Testis (tissue), 2 donors: ENCODE data around the gene OOSP4B.
"Not testable (repeated sequence)": the region's sequence is repeated elsewhere in the genome, so short reads cannot be mapped to it uniquely, and the experiment has no call there.

Experiments used
- CTCF ChIP-seq, 3 experiments: fragments of 450-650 bp in 2 of 3; fragments of 200-600 bp in 1 of 3; sonication (generic) in 1 of 3; IDR thresholded peaks; one replicate each; pipeline ENCODE4 v1.5.1; 2016 to 2019; ENCODE audit warnings: antibody characterized with exemption in 3 of 3, mild to moderate bottlenecking in 2 of 3, moderate library complexity in 1 of 3
- POLR2A ChIP-seq: fragments of 450-650 bp; IDR thresholded peaks from one replicate; pipeline ENCODE4 v1.6.1; 2017; ENCODE audit warnings: antibody characterized with exemption, mild to moderate bottlenecking, moderate library complexity

- TF ChIP-seq CTCF (IDR thresholded peaks at IDR 0.05); POLR2A: not testable (repeated sequence)
Measured at GRCh38 chr11:60071644-60072043, 54.7 kb downstream of the OOSP4B start.
